Left lobe of liver (tissue), 2 donors: ENCODE results near the gene PRKN. TPM values are rescaled to one million over a fixed set of nuclear protein-coding genes. Genes with fewer than 3 reads are reported as not detected.
A peak's percentile ranks its signal among the peaks of the same experiment; 100 is the strongest.
"Not testable (repeated sequence)": the region's sequence is repeated elsewhere in the genome, so short reads cannot be mapped to it uniquely, and the experiment has no call there.

Experiments
- ATAC-seq: fragments of 200-7000 bp; cut with Tn5 transposase; one replicate; pipeline ENCODE4 v1.9.1; 2020; ENCODE audit warnings: mild to moderate bottlenecking, moderate library complexity
- DNase-seq: peaks from one replicate; pipeline ENCODE4 v3.0.0-alpha.2; 2020; ENCODE audit warnings: low spot score
- total RNA-seq: library from RNA; stranded (reverse); gene quantifications from one replicate; pipeline ENCODE4 v1.2.1, GENCODE V29; 2021
- donor health status: DM: no; HTN: no; CAD: no; lungs with moderate emphysema.
- donor health status: DM: no; HTN: yes; CAD: no.

Gene PRKN
- total RNA-seq, 1 donor from 2014 or later = 1.2 TPM

- DNase-seq (no peak), ATAC-seq (peak; percentile 86)
Measured at GRCh38 chr6:161836643-161837448, 890.7 kb downstream of the PRKN start.

GRCh38 chr6:161835500-161836215 lies 891.9 kb downstream of the PRKN start:
- no peak for ATAC-seq
- DNase-seq = no peak

- ATAC-seq = no peak
- no peak for DNase-seq
Measured at GRCh38 chr6:161834426-161834825, 893.1 kb downstream of the PRKN start.

GRCh38 chr6:161833099-161833860 lies 894.3 kb downstream of the PRKN start:
- no peak for DNase-seq
- ATAC-seq = no peak

- DNase-seq (no peak), ATAC-seq (no peak)
Measured at GRCh38 chr6:161832622-161833021, 894.9 kb downstream of the PRKN start.

GRCh38 chr6:161830866-161831616 lies 896.5 kb downstream of the PRKN start:
- DNase-seq (no peak), ATAC-seq (no peak)

GRCh38 chr6:161829291-161829729 lies 898.3 kb downstream of the PRKN start:
- ATAC-seq (no peak), DNase-seq (no peak)

GRCh38 chr6:161828355-161828754 lies 899.2 kb downstream of the PRKN start:
- no peak for ATAC-seq
- no peak for DNase-seq

GRCh38 chr6:161826512-161826911 lies 901.1 kb downstream of the PRKN start:
- ATAC-seq = no peak
- no peak for DNase-seq

GRCh38 chr6:161822204-161822603 lies 905.4 kb downstream of the PRKN start:
- not testable (repeated sequence) for ATAC-seq, DNase-seq

- no peak for DNase-seq
- ATAC-seq = no peak
Measured at GRCh38 chr6:161817881-161818280, 909.7 kb downstream of the PRKN start.

- DNase-seq = no peak
- no peak for ATAC-seq
Measured at GRCh38 chr6:161815965-161816364, 911.6 kb downstream of the PRKN start.

GRCh38 chr6:161813156-161813555 lies 914.4 kb downstream of the PRKN start:
- no peak for DNase-seq
- no peak for ATAC-seq

GRCh38 chr6:161809971-161810370 lies 917.6 kb downstream of the PRKN start:
- DNase-seq (no peak), ATAC-seq (no peak)

GRCh38 chr6:161804838-161805237 lies 922.7 kb downstream of the PRKN start:
- ATAC-seq (no peak), DNase-seq (no peak)

GRCh38 chr6:161803131-161803530 lies 924.4 kb downstream of the PRKN start:
- ATAC-seq (no peak), DNase-seq (no peak)

GRCh38 chr6:161802231-161802630 lies 925.3 kb downstream of the PRKN start:
- DNase-seq (no peak), ATAC-seq (no peak)

- DNase-seq (no peak), ATAC-seq (no peak)
Measured at GRCh38 chr6:161798844-161799394, 928.6 kb downstream of the PRKN start.

GRCh38 chr6:161796681-161797080 lies 930.9 kb downstream of the PRKN start:
- no peak for DNase-seq
- ATAC-seq = no peak

- DNase-seq = no peak
- no peak for ATAC-seq
Measured at GRCh38 chr6:161792851-161793493, 934.6 kb downstream of the PRKN start.
